Pancreas (tissue), 10 donors: ENCODE measurements around the gene RPS10. TPM values are rescaled to one million over a fixed set of nuclear protein-coding genes. Genes with fewer than 3 reads are reported as not detected.

Source experiments
- ATAC-seq, 4 donors: fragments of 200-7000 bp; cut with Tn5 transposase; one replicate each; pipeline versions ENCODE4 v1.8.0 to v1.9.1; 2020; ENCODE audit warnings: mild to moderate bottlenecking in 4 of 4, moderate library complexity in 4 of 4
- DNase-seq, 6 donors: peaks; one replicate each; pipeline ENCODE4 v3.0.0-alpha.2; 2020
- FAIRE-seq: peaks from 2 replicates; lab custom pipeline; 2012; peaks lifted over from hg19 to GRCh38; lab: Jason Lieb, UNC
- H3K27ac ChIP-seq, 4 donors: fragments of 200-600 bp; sonication (generic); 1 replicate in 3 of 4; 2 replicates in 1 of 4; pipeline versions ENCODE4 v1.5.0 to v1.8.0; 2020
- H3K27me3 ChIP-seq, 4 donors: fragments of 200-600 bp; one replicate each; pipeline ENCODE4 v1.8.0; 2021
- H3K36me3 ChIP-seq, 3 donors: fragments of 200-600 bp; sonication (generic) in 1 of 3; one replicate each; pipeline versions ENCODE4 v1.5.0 to v1.8.0; 2020 to 2021
- H3K4me1 ChIP-seq, 3 donors: fragments of 200-600 bp; one replicate each; pipeline ENCODE4 v1.8.0; 2021
- H3K4me3 ChIP-seq, 4 donors: fragments of 200-600 bp; sonication (generic) in 2 of 4; one replicate each; pipeline versions ENCODE4 v1.5.0 to v1.8.0; 2020 to 2021
- H3K9me3 ChIP-seq, 4 donors: fragments of 200-600 bp; one replicate each; pipeline ENCODE4 v1.8.0; 2021
- CTCF ChIP-seq, 4 donors: fragments of 200-600 bp; sonication (generic) in 3 of 4; IDR thresholded peaks; one replicate each; pipeline versions ENCODE4 v1.5.0 to v1.8.0; 2021; ENCODE audit warnings: antibody characterized with exemption in 4 of 4
- WGBS, 2 donors: extraction: QIAGEN DNeasy Blood & Tissue Kit; methylation state at CpG; one replicate each; pipeline ENCODE4 v1.1.7; 2013; 5-methylcytosine and 5-hydroxymethylcytosine counted together
- intact Hi-C, 3 donors: fragments of 100-400 bp; cut with DNase I; formaldehyde crosslinking; loops; one replicate each; pipeline versions ENCODE4 v1.11.1 to v1.14.2; 2022
- polyA plus RNA-seq, 2 donors: library from polyadenylated mRNA; stranded (reverse); fragments of 200-250 nt; gene quantifications; one replicate each; pipeline ENCODE4 v1.2.3, GENCODE V29; 2013
- total RNA-seq, 6 donors: library from RNA; stranded (reverse); fragmentation: NEBNext Ultra II Directional in 4 of 6; extraction: Animal tissue kit (Norgen Biotek cat#: 25700) in 4 of 6; gene quantifications; one replicate each; pipeline versions ENCODE4 v1.2.1 to v1.2.4, GENCODE V29; 2021 to 2023
- donor health status: healthy with polysubstance abuse.
- donor health status: DM: no; HTN: no; CAD: no; lungs with moderate emphysema.
- donor health status: DM: no; HTN: no; CAD: no.
- donor health status: control.
- donor health status: control.
- donor health status: Bipolar disorder and iron deficiency.
- donor health status: DM: yes; HTN: yes; CAD: no.
- donor health status: DM: no; HTN: no; CAD: no.
- donor health status: DM: no; HTN: no; CAD: no.
- donor health status: DM: yes; HTN: yes; CAD: no.

RPS10 gene
- total and polyA plus RNA-seq, 8 donors: 565 to 1,334 (median 997) TPM

GRCh38 chr6:34423254-34423653 is 2.6 kb downstream of the RPS10 start:
- no peak overlapping the region for H3K4me3 ChIP-seq
- no peak for DNase-seq
- H3K9me3 ChIP-seq: no peaks in the 10 kb centered on the region
- peaks cover 2 to 60% (median 48%) of the 10 kb centered on the region in 3 donors for H3K36me3 ChIP-seq
- no peaks in the 10 kb centered on the region for H3K27me3 ChIP-seq
- TF ChIP-seq CTCF (IDR thresholded peaks at IDR 0.05): no peak
- no peak for FAIRE-seq
- H3K27ac ChIP-seq: no peak overlapping the region
- WGBS, 2 donors: 92 to 95% methylated on average over 5 of the region's 5 CpGs
- ATAC-seq: no peak
- intact Hi-C loops: no loop called here
- H3K4me1 ChIP-seq: peaks cover 5 to 8% (median 6%) of the 10 kb centered on the region in 3 donors

DNA sequence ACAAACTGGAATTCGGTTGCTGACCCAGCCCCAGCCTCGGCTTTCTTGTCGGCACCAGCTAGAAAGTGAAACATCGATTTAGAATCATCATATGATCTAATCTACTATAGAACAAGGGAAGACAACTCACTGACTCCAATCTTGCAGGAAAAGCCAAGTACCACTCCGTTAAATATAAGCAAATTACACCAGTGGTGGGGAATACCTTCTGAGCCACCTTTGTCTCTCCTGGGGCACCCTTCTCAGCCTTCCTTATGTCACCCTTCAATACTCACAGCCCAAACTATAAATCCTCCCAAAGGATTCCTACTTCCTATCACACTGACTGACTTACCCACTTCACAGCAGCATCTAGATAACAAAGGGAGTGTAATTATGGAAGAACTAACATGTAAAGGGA is 7.5 kb downstream of the RPS10 start:
- intact Hi-C loops: loop anchor here in 2 of 3 donors (5.0 to 10.0 kb wide), 2 partner anchors 171 to 174 kb away; partner anchors contain the start of gene SMIM29 (in 2 of the 2)
- 76 to 84% methylated on average over 5 of the region's 5 CpGs for WGBS, 2 donors
- Histone ChIP-seq H3K27me3 (no peaks in the 10 kb centered on the region), H3K27ac (no peak overlapping the region), H3K36me3 (peaks cover 10 to 63% (median 53%) of the 10 kb centered on the region in 3 donors), H3K9me3 (no peaks in the 10 kb centered on the region), H3K4me1 (peaks cover 6 to 11% (median 8%) of the 10 kb centered on the region in 3 donors), H3K4me3 (no peak overlapping the region)
- no peak for DNase-seq
- FAIRE-seq: no peak
- ATAC-seq: no peak
- TF ChIP-seq CTCF (IDR thresholded peaks at IDR 0.05): no peak

- FAIRE-seq: no peak
- DNase-seq: no peak
- H3K27me3 ChIP-seq: no peaks in the 10 kb centered on the region
- intact Hi-C loops: loop anchor here in 2 of 3 donors (5.0 to 10.0 kb wide), 2 partner anchors 170 to 172 kb away; partner anchors contain the start of gene SMIM29 (in 2 of the 2)
- 66 to 68% methylated on average over 7 of the region's 7 CpGs for WGBS, 2 donors
- no peak for ATAC-seq
- peaks cover 10 to 51% (median 39%) of the 10 kb centered on the region in 3 donors for H3K36me3 ChIP-seq
- H3K4me1 ChIP-seq: peaks cover 6 to 11% (median 8%) of the 10 kb centered on the region in 3 donors
- H3K9me3 ChIP-seq: no peaks in the 10 kb centered on the region
- H3K4me3 ChIP-seq: no peak overlapping the region
- TF ChIP-seq CTCF (IDR thresholded peaks at IDR 0.05): no peak
- no peak overlapping the region for H3K27ac ChIP-seq
Observed at GRCh38 chr6:34416877-34417371, 8.9 kb downstream of the RPS10 start.

GRCh38 chr6:34414999-34415858 is 10.6 kb downstream of the RPS10 start:
- ATAC-seq (peak; percentile 94 to 98 (median 96)), DNase-seq (peak in 3 of 6 donors; percentile 67 to 79 (median 74)), FAIRE-seq (peak; percentile 85)
- Histone ChIP-seq H3K4me1 (peaks cover 6 to 11% (median 8%) of the 10 kb centered on the region in 3 donors), H3K9me3 (no peaks in the 10 kb centered on the region), H3K36me3 (peaks cover 10 to 35% (median 24%) of the 10 kb centered on the region in 3 donors), H3K4me3 (no peak overlapping the region), H3K27ac (peak overlapping the region; percentile 24 to 85 (median 66)), H3K27me3 (no peaks in the 10 kb centered on the region)
- WGBS, 2 donors: 15 to 22% methylated on average over 11 of the region's 11 CpGs
- peak; percentile 3 to 67 (median 56) for TF ChIP-seq CTCF (IDR thresholded peaks at IDR 0.05)
- intact Hi-C loops: loop anchor here in 2 of 3 donors (5.0 to 10.0 kb wide), 2 partner anchors 168 to 170 kb away; partner anchors contain the start of gene SMIM29 (in 2 of the 2)
